Keratinocyte (primary cell): ENCODE measurements around the gene NRSN2. TPM values are rescaled to one million over a fixed set of nuclear protein-coding genes. Genes with fewer than 3 reads are reported as not detected.
"Not testable (repeated sequence)": the region's sequence is repeated elsewhere in the genome, so short reads cannot be mapped to it uniquely, and the experiment has no call there.

ENCODE experiments used
- DNase-seq: peaks from one replicate; pipeline ENCODE4 v3.0.0-alpha.2; 2011; ENCODE audit warnings: low read depth, missing footprints, low spot score
- FAIRE-seq: peaks from 2 replicates; lab custom pipeline; 2011; peaks lifted over from hg19 to GRCh38; lab: Jason Lieb, UNC
- H2AFZ ChIP-seq: 2 replicates; pipeline ENCODE4 v1.6.0; 2012; ENCODE audit warnings: low read length, control low read depth, inconsistent platforms; ENCODE audit not compliant: control insufficient read depth
- H3K27ac ChIP-seq: 2 replicates; pipeline ENCODE4 v1.5.1; 2011; ENCODE audit warnings: low read length; ENCODE audit not compliant: control insufficient read depth, insufficient read depth
- H3K27me3 ChIP-seq: 3 replicates; pipeline ENCODE4 v1.6.0; 2011; ENCODE audit warnings: low read length; ENCODE audit not compliant: control insufficient read depth, insufficient read depth; ENCODE audit errors: extremely low read depth
- H3K36me3 ChIP-seq, 2 experiments: 2 replicates in 1 of 2; 3 replicates in 1 of 2; pipeline ENCODE4 v1.5.1; 2011; ENCODE audit warnings: low read length in 2 of 2, mild to moderate bottlenecking in 1 of 2; ENCODE audit not compliant: control insufficient read depth in 2 of 2, insufficient read depth in 2 of 2; ENCODE audit errors: extremely low read depth in 1 of 2
- H3K4me1 ChIP-seq: 3 replicates; pipeline ENCODE4 v1.5.1; 2011; ENCODE audit warnings: low read length; ENCODE audit not compliant: control insufficient read depth, insufficient read depth; ENCODE audit errors: extremely low read depth
- H3K4me2 ChIP-seq: 3 replicates; pipeline ENCODE4 v1.6.0; 2011; ENCODE audit warnings: low read depth, low read length; ENCODE audit not compliant: control insufficient read depth, insufficient read depth; ENCODE audit errors: extremely low read depth
- H3K4me3 ChIP-seq, 3 experiments: fragments of 200-600 bp in 1 of 3; sonication (generic) in 1 of 3; 2 replicates in 2 of 3; 3 replicates in 1 of 3; pipeline ENCODE4 v1.5.1; 2011 to 2016; ENCODE audit warnings: low read length in 3 of 3, mild to moderate bottlenecking in 3 of 3, control low read depth in 2 of 3, inconsistent platforms in 1 of 3, low read depth in 1 of 3, mixed read lengths in 1 of 3, mixed run types in 1 of 3, moderate library complexity in 1 of 3; ENCODE audit not compliant: control insufficient read depth in 2 of 3, insufficient read depth in 2 of 3; ENCODE audit errors: extremely low read depth in 1 of 3
- H3K79me2 ChIP-seq: 2 replicates; pipeline ENCODE4 v1.6.0; 2012; ENCODE audit warnings: low read length; ENCODE audit not compliant: control insufficient read depth, insufficient read depth
- H3K9ac ChIP-seq: 3 replicates; pipeline ENCODE4 v1.6.0; 2011; ENCODE audit warnings: low read length; ENCODE audit not compliant: control insufficient read depth, insufficient read depth; ENCODE audit errors: extremely low read depth
- H3K9me1 ChIP-seq: 3 replicates; pipeline ENCODE4 v1.6.0; 2011; ENCODE audit warnings: low read length; ENCODE audit not compliant: control insufficient read depth, insufficient read depth; ENCODE audit errors: extremely low read depth
- H3K9me3 ChIP-seq: 2 replicates; pipeline ENCODE4 v1.5.1; 2012; ENCODE audit warnings: low read depth, low read length; ENCODE audit not compliant: control insufficient read depth
- H4K20me1 ChIP-seq: 3 replicates; pipeline ENCODE4 v1.6.0; 2011; ENCODE audit warnings: low read length; ENCODE audit not compliant: control insufficient read depth, insufficient read depth; ENCODE audit errors: extremely low read depth
- EZH2 ChIP-seq: IDR thresholded peaks from one replicate; pipeline ENCODE4 v1.6.1; 2012; ENCODE audit warnings: inconsistent platforms, mild to moderate bottlenecking, low read length, moderate library complexity
- dilution Hi-C: fragments of 300-500 bp; cut with MboI; formaldehyde crosslinking; loops from one replicate; pipeline ENCODE4 v1.7.0; 2020; ENCODE audit warnings: low sequenced_read_pairs; ENCODE audit not compliant: extremely low pct_ligation_motif_present
- polyA plus RNA-seq, 5 experiments: library from polyadenylated mRNA; depleted of rRNA in 3 of 5; stranded (reverse) in 3 of 5; stranded (forward) in 1 of 5; unstranded in 1 of 5; fragments of >200 nt; gene quantifications; 1 replicate in 1 of 5; 2 replicates in 3 of 5; 3 replicates in 1 of 5; pipeline versions ENCODE4 v1.2.1 to v1.2.3, GENCODE V29; 2011 to 2012; ENCODE audit warnings: missing spikeins in 2 of 5, low read depth in 1 of 5, low replicate concordance in 1 of 5
- TF ChIP-seq, protein P1 (sequence below), 3 experiments: IDR thresholded peaks in 1 of 3; conservative IDR thresholded peaks in 1 of 3; optimal IDR thresholded peaks in 1 of 3; 2 replicates in 2 of 3; 3 replicates in 1 of 3; pipeline versions ENCODE3 to v1.5.1; 2011; ENCODE audit warnings: low read length in 3 of 3, mild to moderate bottlenecking in 3 of 3, moderate library complexity in 2 of 3, control low read depth in 1 of 3, inconsistent platforms in 1 of 3; ENCODE audit not compliant: insufficient read depth in 2 of 3; ENCODE audit errors: extremely low read depth in 1 of 3

Gene NRSN2
- polyA plus RNA-seq, 1 donor (not counting 4 experiments of a cell fraction or from before 2014, with no cell fraction given) = 10.4 TPM

DNA sequence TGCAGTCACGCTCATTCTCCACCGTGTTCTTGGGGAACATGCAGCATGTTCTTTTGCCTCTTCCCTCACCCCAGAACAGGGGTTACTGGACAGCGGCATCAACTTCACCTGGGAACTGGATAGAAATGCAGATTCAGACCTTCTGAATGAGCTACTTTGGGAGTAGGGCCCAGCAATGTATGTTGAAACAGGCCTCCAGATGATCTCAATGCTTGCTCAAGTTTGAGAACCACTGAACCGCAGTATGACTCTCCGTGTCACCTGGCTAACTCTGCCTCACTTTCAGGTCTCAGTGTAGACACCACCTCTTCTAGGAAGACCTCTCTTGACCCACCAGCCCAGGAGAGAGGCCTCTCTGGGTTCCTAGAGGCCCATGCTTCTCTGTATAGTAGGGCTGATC is 38.5 kb downstream of the NRSN2 start:
- Histone ChIP-seq H4K20me1 (peaks cover 22% of the 10 kb centered on the region), H3K4me1 (peaks cover 16% of the 10 kb centered on the region), H3K9ac (no peak overlapping the region), H3K36me3 (peaks cover 34 to 61% of the 10 kb centered on the region in 2 experiments), H3K9me1 (no peaks in the 10 kb centered on the region), H3K79me2 (peaks cover 65% of the 10 kb centered on the region), H3K27ac (no peak overlapping the region), H3K27me3 (no peaks in the 10 kb centered on the region), H2AFZ (no peak overlapping the region), H3K4me2 (no peak overlapping the region), H3K4me3 (no peak overlapping the region), H3K9me3 (no peaks in the 10 kb centered on the region)
- TF ChIP-seq EZH2 = no peak
- TF ChIP-seq, protein P1, sequence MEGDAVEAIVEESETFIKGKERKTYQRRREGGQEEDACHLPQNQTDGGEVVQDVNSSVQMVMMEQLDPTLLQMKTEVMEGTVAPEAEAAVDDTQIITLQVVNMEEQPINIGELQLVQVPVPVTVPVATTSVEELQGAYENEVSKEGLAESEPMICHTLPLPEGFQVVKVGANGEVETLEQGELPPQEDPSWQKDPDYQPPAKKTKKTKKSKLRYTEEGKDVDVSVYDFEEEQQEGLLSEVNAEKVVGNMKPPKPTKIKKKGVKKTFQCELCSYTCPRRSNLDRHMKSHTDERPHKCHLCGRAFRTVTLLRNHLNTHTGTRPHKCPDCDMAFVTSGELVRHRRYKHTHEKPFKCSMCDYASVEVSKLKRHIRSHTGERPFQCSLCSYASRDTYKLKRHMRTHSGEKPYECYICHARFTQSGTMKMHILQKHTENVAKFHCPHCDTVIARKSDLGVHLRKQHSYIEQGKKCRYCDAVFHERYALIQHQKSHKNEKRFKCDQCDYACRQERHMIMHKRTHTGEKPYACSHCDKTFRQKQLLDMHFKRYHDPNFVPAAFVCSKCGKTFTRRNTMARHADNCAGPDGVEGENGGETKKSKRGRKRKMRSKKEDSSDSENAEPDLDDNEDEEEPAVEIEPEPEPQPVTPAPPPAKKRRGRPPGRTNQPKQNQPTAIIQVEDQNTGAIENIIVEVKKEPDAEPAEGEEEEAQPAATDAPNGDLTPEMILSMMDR (optimal IDR thresholded peaks at IDR 0.05 in 1 of 3, IDR thresholded peaks at IDR 0.05 in 1 of 3, conservative IDR thresholded peaks at IDR 0.05 in 1 of 3; ENCODE audit: extremely low read depth in 1 of 3, insufficient read depth in 2 of 3, low read length in 3 of 3) = no peak
- no peak for FAIRE-seq
- dilution Hi-C loops = no loop called here
- DNase-seq = no peak

DNA sequence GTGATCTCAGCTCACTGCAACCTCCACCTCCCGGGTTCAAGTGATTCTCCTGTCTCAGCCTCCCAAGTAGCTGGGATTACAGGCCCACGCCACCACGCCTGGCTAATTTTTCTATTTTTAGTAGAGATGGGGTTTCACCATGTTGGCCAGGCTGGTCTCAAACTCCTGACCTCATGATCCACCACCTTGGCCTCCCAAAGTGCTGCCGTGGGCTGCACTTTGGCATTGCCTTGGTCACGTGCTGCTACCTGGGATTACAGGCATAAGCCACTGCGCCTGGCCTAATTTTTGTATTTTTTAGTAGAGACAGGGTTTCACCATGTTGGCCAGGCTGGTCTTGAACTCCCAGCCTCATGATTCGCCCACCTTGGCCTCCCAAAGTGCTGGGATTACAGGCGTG is 39.7 kb downstream of the NRSN2 start:
- FAIRE-seq, H3K9ac ChIP-seq, dilution Hi-C loops, H3K9me3 ChIP-seq, DNase-seq, H3K27me3 ChIP-seq, H3K4me3 ChIP-seq, H3K27ac ChIP-seq, H3K9me1 ChIP-seq, H2AFZ ChIP-seq, H3K4me2 ChIP-seq: not testable (repeated sequence)
- H4K20me1 ChIP-seq = peaks cover 22% of the 10 kb centered on the region
- peaks cover 62% of the 10 kb centered on the region for H3K79me2 ChIP-seq
- H3K36me3 ChIP-seq = peaks cover 41 to 72% of the 10 kb centered on the region in 2 experiments
- peaks cover 16% of the 10 kb centered on the region for H3K4me1 ChIP-seq

DNA sequence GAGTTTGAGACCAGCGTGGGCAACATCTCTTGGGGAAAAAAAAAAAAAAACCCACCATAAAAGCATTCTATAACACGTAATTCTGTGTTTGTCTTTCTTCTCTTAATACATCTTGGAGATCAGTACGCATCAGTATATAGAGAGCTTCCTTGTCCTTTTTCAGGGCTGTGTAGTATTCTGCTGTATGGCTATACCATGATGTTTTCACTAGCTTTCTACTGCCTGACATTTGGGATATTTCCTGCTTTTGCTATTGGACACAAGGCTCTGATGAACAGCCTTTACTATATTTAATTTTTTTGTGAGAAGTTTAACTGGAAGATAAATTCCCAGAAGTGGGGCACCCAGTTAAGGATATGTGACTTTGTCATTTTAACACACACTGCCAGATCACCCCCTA is 40.6 kb downstream of the NRSN2 start:
- no peak for FAIRE-seq
- H3K79me2 ChIP-seq = peaks cover 55% of the 10 kb centered on the region
- no peak for DNase-seq
- peaks cover 18% of the 10 kb centered on the region for H4K20me1 ChIP-seq
- H3K4me3 ChIP-seq = no peak overlapping the region
- no peak overlapping the region for H3K9ac ChIP-seq
- H3K36me3 ChIP-seq = peaks cover 41 to 69% of the 10 kb centered on the region in 2 experiments
- H2AFZ ChIP-seq = no peak overlapping the region
- no peaks in the 10 kb centered on the region for H3K9me3 ChIP-seq
- TF ChIP-seq, protein P1 (optimal IDR thresholded peaks at IDR 0.05 in 1 of 3, IDR thresholded peaks at IDR 0.05 in 1 of 3, conservative IDR thresholded peaks at IDR 0.05 in 1 of 3; ENCODE audit: extremely low read depth in 1 of 3, insufficient read depth in 2 of 3, low read length in 3 of 3) = no peak
- no peak for TF ChIP-seq EZH2
- no peak overlapping the region for H3K4me2 ChIP-seq
- no peak overlapping the region for H3K27ac ChIP-seq
- dilution Hi-C loops = no loop called here
- H3K9me1 ChIP-seq = no peaks in the 10 kb centered on the region
- peaks cover 12% of the 10 kb centered on the region for H3K4me1 ChIP-seq
- H3K27me3 ChIP-seq = no peaks in the 10 kb centered on the region
